ENCODE data around the gene NAP1L4.

GRCh38 chr11:3007404-3008010, 15.4 kb upstream of the NAP1L4 start:
- no peak for TF ChIP-seq CTCF (IDR thresholded peaks at IDR 0.05 in 8 of 11, conservative IDR thresholded peaks at IDR 0.05 in 3 of 11)
- no peak for TF ChIP-seq POLR2AphosphoS5 (IDR thresholded peaks at IDR 0.05)
- TF ChIP-seq POLR2A (IDR thresholded peaks at IDR 0.05), result no peak
